ENCODE measurements around the gene PRKCA.
A peak's percentile ranks its signal among the peaks of the same experiment; 100 is the strongest.

PRKCA gene

DNA sequence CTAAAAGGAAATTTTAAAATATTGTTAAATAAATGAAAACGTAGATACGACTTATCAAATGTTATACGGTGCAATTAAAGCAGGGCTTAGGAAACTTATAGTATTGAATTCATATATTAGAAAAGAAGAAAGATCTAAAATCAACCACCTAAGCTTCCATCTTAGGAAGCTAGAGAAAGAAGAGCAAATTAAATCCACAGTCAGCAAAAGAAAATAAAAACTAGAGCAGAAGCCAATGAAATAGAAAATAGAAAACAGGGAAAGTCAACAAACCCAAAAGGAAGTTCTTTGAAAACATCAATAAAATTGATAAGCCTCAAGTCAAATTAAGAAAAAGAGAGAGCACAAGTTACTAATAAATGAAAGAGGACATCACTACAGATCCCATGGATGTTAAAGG, 457.9 kb downstream of the PRKCA start:
- DNase-seq = no peak

DNA sequence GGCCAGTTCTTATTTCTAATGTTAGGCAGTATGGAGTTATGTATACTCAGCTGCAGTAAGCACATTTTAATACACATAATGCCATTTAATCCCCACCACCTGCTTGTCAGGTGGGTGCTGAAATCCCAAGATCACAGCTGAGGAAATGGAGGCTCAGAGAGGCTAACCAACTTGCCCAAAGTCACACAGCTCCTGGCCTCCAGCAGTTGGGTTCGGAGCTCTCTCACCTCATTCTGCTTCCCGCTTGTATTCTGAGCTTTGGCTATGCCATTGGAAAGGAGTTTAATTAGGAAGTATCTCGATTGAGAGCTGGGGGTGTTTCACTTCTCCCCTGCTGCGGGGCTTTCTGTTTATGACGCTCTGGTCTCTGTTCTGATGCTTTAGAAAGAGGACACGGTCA, 459.9 kb downstream of the PRKCA start:
- no peak for DNase-seq

DNA sequence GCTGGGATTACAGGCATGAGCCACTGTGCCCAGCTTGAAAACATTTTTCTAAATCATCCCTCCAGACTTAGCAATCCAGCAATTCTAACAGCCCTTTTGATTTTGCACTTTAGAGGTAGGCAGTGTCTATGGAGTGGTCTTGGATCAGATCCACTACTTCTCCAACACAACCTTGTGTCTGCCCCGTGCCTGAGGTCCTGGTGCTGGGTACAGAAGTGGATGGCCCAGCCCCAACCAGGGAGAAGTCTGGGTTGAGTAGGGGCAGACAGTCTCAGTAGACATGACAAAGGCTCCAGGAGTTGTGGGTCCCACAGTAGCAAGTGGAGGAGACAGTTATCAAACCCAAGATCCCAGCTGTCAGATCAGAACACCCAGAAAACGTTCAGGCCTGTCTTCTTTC, 460.6 kb downstream of the PRKCA start:
- DNase-seq = no peak

DNA sequence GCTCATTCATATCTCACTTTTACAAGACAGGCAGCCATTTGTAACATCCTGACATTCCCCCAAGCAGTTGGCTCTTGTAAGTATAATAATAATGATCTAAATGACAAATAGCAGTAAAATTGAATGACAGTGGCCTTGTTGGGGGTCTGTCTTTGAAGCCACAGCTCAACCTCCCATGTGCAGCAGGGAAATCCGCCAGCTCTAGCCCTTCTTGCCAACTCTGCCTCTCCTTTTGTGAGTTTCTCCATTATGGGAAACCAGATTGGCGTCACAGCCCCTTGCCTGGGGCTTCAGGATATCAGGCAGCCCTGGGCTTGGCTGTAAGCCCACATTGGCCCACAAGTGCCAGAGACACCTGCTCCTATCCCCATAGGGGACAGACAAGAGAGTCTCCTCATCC, 462.1 kb downstream of the PRKCA start:
- DNase-seq = peak; percentile 94

DNA sequence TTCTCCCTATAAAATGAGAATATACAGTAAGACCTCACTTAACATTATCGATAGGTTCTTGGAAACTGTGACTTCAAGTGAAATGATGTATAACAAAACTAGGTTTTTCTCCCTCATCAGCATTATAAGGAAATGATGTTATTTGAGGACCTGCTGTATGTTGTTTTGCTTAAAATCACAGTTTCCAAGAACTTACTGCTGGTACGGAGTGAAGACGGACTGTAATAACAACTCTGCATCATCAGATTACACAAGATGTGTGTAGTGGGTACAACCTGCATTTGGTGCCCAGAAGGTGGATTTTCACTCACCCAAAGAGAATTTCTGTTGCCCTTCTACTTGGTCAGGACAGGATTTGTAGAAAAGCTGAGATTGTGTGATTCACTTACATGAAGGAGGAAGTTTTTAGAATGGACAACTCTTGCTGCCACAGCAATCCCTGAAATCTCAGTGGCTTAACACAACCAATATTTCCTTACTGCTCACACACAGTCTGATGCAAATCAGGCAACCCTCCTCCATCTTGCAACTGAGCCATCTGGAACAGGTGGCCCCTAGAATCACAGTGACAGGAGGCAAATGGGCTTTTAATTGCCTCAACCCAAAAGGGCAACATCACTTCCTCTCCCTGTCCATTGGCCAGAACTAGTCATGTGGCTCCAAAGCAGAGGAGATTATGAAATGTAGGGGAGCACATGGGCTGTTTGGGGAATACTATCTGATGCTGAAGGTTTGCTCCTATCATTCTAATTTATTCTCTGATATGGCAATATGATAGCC, 464.9 kb downstream of the PRKCA start:
- no peak for DNase-seq

DNA sequence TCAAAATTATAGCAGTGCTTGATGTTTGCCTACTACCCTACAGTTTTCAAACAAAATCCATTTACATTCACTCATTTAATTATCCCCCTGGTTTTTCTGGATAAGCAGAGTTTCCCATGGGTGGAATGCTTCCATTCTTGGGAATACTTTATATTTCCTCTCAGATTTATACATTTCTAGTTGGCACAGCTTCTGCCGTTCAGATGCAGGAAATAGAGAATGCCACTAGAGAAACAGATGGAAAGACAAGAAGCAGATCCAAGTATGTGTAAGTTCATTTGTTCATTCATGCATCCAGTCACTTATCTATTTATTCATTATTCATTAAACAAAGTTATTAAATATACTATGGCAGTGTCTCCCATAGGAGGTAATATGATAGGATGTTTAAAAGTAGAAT, 467.5 kb downstream of the PRKCA start:
- peak; percentile 29 for DNase-seq

DNA sequence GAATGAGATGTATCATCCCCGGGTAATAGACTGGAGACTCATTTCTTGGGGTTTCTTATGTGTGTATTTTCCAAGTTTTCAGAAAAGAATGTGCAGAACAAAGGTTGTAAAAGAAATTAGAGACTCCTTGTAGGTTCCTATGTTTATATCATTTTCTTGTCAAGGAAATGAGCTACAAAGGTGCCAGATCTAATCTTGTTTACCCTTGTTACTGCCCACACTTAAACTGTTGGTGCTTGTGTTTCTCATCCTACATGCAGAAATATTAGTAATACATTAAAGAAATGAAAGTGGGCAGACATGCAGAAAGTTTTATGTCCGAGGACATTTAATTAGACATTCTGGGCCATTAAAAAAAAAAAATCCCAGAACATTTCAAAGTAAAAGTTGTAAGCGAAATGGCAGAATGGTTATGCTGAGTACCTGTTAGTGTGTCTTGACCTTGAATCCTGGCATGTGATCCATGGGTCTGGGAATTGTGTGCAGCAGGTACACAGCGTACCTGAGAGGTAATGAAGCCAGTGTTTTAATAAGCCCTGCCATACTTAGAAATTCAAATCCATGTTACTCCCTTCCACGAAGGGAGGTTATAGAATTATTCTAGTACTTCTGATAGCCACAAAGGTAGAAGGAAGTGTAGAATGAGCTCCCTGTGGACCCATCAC, 469.9 kb downstream of the PRKCA start:
- DNase-seq = no peak

DNA sequence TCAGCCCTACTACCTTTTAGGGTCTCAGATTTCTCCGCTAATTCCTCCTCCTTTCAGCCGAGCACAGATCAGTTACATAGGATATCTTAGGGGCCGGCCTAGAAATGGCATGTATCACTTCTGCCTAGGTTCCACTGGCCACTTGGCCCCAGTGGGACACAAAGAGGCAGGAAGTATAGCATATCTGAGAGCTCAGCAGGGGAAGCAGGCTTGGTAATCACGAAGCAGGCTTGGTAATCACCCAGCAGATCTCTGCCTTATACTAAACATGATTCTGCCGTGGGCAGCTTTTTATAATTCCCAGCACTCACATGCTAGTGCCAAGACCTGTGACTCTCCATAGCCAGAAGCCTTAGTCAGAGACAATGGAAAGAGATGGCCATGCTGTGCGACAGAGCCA, 472.9 kb downstream of the PRKCA start:
- DNase-seq = no peak

DNA sequence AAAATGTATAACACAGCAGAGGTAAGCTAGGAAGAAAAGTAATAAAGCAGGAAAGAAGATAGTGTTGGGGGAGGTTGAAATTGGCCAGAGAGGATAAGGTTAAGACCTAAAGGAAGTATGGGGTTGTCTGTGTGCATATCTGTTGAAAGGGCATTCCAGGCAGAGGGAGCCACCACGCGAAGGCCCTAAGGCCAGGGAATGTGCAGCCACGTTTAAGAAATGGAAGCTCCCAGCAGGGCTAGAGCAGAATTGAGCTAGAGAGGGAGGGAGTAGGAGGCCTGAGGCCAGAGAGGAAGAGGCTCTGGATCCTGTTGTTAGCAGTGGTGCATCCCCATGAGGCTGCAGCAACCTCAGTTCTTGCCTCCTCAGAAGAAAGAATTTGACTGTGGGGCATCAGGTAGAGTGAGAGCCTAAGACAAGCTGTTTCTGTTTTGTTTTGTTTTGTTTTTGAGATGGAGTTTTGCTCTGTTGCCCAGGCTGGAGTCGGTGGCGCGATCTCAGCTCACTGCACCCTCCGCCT, 473.5 kb downstream of the PRKCA start:
- no peak for DNase-seq

DNA sequence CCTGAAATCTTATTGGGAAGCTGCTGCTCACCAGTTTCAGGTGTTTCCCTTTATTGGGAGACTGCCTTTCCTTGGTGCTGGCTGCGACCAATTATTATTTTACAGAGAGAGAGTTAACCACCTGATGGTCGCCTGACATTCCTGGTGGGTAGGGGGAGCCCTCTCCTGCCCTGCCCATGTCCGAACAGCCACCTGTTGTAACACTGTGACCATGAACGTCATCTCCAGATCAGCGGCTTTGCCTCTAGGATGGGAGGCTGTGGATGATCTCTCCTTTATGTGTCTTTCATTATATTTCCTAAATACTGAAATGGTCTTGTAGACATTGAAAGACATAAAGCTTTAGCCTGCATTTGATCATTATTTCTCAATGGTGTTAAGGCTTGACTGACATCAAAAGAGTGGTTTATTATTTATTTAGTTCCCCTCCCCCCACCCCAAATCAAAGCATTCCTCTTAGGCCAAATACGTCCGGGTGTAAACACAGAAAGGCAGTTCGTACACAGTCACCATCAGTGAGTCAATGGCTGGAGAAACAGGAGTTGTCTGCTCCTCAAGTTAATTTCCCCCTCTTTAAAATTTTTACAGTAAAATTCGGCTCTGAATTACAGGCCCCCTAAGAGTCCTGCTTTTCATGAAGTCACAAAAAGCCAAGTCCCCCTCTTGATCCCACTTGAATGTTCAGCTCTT, 474.7 kb downstream of the PRKCA start:
- DNase-seq = no peak

DNA sequence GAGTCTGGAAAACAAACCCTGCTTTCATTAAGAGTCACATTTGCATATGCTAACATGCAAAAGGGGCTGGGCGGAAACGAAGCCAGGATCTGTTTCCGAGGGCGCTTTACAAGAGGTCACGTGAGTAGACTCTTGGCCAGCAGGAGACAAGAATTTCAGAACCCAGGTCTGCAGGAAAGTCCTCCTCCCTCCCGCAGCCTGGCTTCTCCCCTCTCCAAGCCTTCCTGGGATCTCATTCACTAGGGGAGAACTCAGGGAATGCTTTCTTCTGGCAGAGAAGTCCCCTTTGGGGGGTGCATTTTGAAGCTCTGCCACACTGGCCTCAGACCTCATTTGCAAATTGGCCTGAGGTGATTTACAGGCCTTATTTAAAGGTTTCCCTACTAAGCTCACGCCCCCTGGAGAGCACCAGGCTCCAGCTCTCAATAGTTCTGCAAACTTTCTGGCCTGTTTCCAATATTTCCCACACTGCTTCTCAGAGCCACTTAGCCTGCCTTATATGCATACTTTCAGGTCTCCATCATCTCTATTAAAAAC, 475.3 kb downstream of the PRKCA start:
- no peak for DNase-seq

DNA sequence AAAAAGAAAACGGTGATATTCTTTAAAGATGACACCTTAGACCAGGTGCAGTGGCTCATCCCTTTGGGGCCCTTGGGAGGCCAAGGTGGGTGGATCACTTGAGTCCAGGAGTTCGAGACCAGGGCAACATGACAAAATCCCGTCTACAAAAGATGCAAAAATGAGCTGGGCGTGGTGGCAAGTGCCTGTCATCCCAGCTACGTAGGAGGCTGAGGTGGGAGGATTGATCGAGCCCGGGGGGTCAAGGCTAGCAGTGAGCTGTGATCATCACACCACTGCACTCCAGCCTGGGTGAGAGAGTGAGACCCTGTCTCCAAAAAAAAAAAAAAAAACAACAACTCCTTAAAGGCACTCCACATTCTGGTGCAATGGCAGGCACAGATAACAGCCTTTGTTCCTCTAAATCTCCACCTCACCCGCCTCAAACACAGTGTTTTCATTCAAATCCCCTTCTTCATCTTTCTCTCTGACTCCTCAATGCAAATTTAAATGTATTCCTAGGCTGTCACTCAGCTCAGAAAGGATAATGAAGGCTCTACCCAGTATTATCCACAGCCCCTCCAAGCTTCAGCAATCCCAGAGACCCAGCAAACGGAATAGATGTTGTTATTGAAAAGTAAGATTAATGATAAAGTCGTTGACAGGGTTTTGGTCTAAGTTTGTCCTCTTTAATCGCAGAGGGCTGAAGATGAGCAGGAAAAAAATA, 476.3 kb downstream of the PRKCA start:
- no peak for DNase-seq

DNA sequence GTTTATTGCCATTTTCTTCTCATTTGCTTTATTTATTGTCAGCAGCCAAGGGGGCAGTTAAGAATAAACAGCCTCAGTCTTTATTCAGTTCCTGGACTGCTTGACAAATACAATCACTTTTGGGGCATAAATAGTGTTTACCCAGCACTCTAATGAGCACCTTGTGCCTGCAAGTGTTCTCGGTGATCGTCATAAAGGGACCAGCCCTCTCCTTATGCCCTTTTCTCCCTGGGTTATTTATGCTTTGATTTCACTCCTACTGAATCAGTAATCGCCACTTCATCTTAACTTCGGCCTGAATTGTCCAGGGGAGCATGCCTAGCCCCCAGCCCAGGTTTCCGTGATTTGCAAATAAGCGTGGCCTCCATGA, 476.8 kb downstream of the PRKCA start:
- DNase-seq = no peak

DNA sequence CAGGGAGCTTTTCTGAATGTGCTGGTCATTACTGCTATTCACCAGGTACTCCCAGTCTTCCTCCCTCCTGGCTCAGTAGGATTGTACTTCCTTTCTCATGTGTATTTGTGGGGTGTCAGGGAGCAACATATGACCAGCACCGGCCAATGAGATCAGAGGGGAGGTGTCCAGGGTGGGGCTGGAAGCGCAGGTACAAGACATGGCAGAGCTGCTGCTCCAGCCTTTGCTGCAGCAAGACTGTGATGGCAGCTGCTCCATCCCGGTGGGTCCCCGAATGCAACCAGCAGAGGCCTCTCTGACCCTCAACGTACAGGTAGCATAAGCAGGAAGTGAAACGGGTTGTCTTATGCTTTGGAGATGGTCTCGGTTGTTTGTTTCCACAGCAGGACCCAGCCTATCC, 478.7 kb downstream of the PRKCA start:
- no peak for DNase-seq

DNA sequence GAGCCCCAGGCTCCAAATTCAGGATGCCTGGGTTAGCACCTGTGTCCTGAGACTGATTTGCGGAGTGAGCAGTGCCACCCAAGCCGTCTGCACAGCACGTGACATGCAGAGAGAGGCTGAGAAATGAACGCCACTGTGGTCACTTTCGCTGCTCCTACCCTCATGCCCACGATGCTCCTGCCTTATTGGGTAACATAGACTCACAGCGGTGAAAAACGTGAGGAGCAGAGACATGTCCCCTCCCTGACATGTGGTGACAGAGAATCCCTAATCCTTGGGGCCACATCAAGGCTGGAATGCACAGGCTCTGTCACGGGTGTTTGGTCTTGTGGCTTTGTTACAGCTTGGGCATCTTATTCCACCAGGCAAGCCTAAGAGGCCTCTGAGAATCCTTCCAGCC, 480.4 kb downstream of the PRKCA start:
- no peak for DNase-seq

DNA sequence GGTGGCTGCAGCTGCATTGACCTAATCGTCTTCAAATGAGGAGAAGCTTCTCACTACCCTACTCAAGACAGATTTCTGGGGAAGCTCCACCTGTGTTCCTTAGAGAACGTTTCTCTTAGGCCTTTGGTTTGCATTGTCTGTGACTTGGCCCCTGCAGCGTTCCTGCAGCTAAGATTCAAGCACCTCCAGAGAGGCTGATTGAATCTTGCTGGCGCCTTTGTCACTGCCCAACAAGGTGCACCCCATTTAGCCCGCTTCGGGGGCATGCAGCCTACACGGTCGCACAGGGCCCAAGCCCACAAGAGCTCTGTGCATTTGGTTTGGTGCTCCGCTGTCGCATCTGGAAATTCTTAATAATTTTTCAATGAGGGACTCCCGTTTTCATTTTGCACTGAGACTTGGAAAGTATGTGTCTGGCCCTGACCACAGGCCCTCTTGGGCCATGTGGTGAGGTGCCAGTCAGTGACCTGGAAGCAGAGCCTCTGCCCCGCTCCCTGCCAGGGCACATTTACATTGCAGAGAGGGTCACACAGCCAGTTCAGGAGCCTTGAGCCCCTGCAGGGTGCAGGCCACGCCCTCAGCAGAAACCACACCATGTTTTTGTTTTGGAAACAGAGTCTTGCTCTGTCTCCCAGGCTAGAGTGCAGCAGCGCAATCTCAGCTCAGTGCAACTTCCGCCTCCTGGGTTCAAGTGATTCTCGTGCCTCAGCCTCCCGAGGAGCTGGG, 481.4 kb downstream of the PRKCA start:
- DNase-seq = no peak

DNA sequence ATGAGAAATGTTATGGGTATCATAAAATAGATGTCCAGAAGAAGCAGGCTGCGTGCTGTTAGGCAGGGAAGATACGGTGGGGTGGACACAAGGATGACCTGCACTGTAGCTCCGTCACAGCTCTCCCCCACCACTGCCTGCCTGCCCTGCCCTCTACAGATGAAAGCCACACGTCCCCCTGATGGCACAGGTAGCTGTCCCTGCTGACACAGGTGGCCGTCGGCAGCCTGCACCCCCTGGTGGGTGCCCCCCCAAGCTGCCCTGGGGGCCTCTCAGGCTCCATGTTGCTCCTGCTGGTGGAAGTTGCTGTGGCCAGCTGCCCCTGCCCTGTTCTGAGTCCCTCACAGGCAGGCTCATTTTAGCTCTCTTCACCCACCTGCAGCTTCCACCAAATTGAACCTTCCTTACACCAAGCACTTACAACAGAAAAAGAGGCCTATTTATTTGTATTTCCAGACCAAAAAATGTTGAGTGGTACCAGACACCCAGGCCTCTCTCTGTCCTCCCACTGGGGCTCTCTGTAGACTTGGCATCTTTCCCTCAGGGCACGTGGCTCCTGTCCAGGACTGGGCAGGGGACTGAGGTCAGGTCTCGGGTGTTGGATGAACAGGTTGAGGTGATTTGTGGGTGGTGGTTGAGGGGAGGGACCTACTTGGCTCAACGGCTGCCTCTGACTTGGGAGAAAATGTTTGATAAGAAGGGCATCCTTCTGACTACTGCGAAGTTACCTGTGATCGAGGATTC, 482.4 kb downstream of the PRKCA start:
- no peak for DNase-seq

DNA sequence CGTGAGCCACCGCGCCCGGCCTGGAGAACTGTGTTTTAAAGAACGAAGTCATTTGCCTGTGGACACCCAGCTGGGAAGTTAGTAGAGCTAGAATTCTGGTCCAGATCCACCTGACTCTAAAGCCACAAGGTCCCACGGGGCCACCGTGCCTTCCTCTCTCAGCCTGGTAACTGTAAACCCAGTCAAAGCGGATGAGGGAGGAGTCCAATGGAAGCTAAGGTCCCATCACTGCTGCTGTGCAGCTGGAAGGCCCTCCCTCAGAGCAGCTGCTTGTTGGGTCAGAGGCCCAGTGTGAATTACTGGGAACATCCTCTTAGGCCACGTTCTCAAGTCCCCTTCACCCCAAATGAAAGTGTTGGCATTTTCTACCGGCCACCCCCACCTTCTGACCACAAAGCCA, 483.7 kb downstream of the PRKCA start:
- no peak for DNase-seq

DNA sequence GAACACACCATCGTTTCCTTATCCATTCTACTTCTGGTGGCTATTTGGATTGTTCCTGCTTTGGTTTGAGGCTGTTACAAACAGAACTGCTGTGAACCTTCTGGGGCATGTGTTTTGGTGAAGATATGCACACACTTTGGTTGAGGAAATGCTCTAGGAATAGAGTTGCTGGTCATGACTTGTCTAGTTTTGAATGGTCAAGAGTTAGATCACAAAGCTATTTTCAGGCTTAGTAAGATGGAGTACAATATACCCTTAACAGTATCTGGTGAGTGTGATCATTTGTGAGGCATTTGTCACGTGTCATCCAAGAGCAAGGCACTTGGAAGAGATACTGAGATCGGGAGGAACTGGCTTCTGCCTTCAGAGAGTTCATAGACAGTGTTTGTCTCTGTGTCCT, 485.5 kb downstream of the PRKCA start:
- no peak for DNase-seq

DNA sequence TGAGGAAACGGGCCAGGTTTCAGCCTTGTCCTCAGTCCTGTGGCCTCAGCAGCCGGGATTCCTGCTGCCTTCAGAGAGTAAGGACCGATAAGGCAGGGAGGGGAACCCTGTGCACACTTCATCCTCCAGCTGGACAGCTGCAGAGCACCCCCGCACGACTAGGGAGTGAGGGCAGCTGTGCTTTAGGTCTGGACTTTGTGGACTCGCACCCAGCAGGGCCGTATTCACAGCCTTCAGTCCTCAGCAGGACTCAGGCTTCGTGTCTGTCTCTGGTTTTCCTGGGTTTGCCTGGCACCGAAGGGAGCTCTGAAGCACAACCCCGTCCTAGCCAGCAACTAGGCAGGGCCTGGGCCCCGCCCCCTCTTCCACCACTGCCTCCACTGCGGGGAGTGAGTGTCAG, 486.7 kb downstream of the PRKCA start:
- no peak for DNase-seq

DNA sequence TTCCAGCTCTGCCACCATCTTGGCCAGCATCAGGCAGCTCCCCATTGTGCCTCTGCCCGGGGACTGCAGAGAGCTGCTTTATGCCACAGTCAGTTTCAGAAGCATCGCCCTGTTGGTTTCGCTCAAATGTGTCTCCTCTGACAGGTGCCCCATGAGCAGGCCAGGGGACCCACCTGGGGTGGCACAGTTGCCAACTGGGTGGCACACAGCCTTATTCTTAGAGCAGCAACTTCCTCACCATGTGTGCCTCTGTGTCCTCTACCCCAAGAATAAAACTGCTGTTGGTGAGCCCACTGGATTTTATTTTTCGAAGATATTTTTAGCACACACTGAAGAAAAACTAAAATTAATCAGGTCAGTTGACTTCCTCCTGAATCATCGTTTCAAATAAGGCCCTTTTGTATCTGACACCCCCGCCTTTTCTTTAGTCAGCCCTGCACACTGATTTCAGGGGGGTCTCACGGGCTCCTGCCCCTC, 487.6 kb downstream of the PRKCA start:
- DNase-seq = no peak

Data from NCI-H446 treated with DMSO at 0.1 percent for 48 hours (cell line).